Aortic smooth muscle cell (primary cell): ENCODE measurements around the gene AMIGO2. TPM values are rescaled to one million over a fixed set of nuclear protein-coding genes. Genes with fewer than 3 reads are reported as not detected.

Experiments used
- total RNA-seq: library from RNA; depleted of rRNA; stranded (reverse); fragments of >200 nt; gene quantifications from 2 replicates; pipeline ENCODE4 v1.2.3, GENCODE V29; 2014

Gene AMIGO2, protein sequence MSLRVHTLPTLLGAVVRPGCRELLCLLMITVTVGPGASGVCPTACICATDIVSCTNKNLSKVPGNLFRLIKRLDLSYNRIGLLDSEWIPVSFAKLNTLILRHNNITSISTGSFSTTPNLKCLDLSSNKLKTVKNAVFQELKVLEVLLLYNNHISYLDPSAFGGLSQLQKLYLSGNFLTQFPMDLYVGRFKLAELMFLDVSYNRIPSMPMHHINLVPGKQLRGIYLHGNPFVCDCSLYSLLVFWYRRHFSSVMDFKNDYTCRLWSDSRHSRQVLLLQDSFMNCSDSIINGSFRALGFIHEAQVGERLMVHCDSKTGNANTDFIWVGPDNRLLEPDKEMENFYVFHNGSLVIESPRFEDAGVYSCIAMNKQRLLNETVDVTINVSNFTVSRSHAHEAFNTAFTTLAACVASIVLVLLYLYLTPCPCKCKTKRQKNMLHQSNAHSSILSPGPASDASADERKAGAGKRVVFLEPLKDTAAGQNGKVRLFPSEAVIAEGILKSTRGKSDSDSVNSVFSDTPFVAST
- 11.4 and 32.2 TPM in 2 replicates for total RNA-seq

DNA sequence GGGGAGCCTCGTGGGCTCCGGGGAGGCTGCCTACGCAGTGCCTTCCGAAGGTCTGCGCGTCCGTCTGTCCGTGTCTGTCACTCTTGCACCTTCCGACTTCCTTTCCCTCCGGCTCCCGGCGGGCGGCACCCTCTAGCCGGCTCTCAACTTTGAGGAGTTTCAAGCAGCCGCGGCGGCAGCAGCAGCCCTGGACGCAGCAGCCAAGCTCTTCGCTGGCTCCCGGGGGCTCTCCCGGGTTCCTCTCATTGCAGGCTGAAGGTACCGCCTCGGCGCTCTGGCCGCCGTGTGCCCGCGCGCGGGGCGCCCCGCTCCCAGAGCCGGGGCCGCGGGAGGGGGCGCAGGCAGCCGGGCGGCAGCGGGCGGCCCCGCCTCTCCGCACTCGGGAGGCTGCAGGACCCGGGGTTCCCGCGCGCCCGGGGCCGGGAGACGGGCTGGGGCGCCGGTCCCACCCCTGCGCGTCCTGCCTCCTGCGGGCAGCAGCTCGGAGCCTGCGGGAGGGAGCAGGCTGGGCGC is at the start of gene AMIGO2, which contains the start of gene PCED1B:
AMIGO2 (minus strand) TSS at position 492 of the 513 bp plus-strand sequence. CDS start 957 bp downstream, outside the sequence.
PCED1B (plus strand) TSS at position 154 of the 513 bp plus-strand sequence. CDS start 155,443 bp downstream, outside the sequence.

Other genes with a start within 250 kb of the AMIGO2 start
- 0.44 and 0.66 TPM in 2 replicates for gene PCED1B, start 338 bp downstream of the AMIGO2 start, total RNA-seq